ENCODE results near the gene IMMP2L.

Gene IMMP2L

GRCh38 chr7:111568870-111569462 is 6.7 kb upstream of the IMMP2L start:
- TF ChIP-seq CTCF (IDR thresholded peaks at IDR 0.05; ENCODE audit: borderline replicate concordance, insufficient read depth, low read depth, low read length): no peak
- no peak overlapping the region for H3K4me3 ChIP-seq (ENCODE audit: low read depth, low read length)

GRCh38 chr7:111568419-111568818 is 6.1 kb upstream of the IMMP2L start:
- no peak overlapping the region for H3K4me3 ChIP-seq (ENCODE audit: low read depth, low read length)
- no peak for TF ChIP-seq CTCF (IDR thresholded peaks at IDR 0.05; ENCODE audit: borderline replicate concordance, insufficient read depth, low read depth, low read length)

GRCh38 chr7:111564078-111564477 is 1.8 kb upstream of the IMMP2L start:
- TF ChIP-seq CTCF (IDR thresholded peaks at IDR 0.05; ENCODE audit: borderline replicate concordance, insufficient read depth, low read depth, low read length): no peak
- no peak overlapping the region for H3K4me3 ChIP-seq (ENCODE audit: low read depth, low read length)

DNA sequence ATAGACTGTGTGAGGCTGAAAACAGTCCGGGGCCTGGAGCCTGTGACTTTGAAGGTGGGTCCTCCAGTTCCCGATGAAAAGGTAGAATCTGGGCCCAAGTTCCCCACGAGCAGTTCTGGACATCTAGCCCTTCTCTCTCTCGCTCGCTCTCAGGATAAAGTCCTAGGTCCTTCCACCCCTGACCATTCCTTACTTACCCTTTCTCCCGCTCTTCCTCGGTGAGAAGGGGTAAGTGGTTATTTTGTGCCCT is 713 bp downstream of the IMMP2L start:
- no peak for TF ChIP-seq CTCF (IDR thresholded peaks at IDR 0.05; ENCODE audit: borderline replicate concordance, insufficient read depth, low read depth, low read length)
- H3K4me3 ChIP-seq (ENCODE audit: low read depth, low read length): peak overlapping the region; percentile 73

DNA sequence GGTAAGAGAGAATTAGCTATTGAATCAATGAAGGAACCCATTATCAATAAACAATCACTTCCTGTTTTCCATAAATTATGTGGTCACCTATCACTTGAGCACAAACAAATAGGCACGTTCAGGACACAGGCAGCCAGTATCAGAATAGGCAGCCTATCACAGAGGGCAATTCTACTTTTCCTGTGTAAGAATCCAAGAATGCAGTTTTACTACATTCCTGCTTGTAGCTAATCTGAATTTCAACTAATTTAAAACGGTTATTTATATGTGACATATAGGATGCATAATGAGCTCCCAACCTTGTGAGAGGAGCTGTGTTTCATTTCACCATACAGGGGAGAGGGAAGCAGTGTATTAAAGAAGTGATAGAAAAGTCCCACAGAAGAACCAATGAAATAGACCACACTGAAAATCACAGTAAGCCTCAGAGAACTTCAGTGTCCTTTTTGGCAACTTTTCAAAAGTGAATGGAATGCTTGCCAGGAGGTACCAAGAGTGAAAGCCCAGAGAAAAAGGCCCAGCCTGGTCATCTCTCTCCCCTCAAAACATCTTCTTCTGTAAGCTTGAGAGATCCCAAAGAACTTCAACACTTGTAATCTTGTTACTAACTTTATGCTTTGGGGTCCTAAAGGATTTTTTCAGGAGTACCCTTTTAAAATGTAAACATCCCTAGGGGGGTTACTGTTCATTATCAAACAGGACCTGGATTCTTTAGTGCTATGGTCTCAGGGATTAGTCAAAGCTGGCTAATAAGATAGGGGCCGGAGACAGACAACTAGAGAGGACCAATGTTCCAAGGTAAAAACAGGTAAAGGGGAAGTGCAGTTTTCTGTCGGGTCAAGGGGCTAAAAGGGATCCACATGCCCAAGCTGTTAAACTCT is 1.3 kb downstream of the IMMP2L start:
- peak overlapping the region; percentile 73 for H3K4me3 ChIP-seq (ENCODE audit: low read depth, low read length)
- no peak for TF ChIP-seq CTCF (IDR thresholded peaks at IDR 0.05; ENCODE audit: borderline replicate concordance, insufficient read depth, low read depth, low read length)

- TF ChIP-seq CTCF (IDR thresholded peaks at IDR 0.05; ENCODE audit: borderline replicate concordance, insufficient read depth, low read depth, low read length): no peak
- H3K4me3 ChIP-seq (ENCODE audit: low read depth, low read length): no peak overlapping the region
Observed at GRCh38 chr7:111558991-111559390, 3.3 kb downstream of the IMMP2L start.

DNA sequence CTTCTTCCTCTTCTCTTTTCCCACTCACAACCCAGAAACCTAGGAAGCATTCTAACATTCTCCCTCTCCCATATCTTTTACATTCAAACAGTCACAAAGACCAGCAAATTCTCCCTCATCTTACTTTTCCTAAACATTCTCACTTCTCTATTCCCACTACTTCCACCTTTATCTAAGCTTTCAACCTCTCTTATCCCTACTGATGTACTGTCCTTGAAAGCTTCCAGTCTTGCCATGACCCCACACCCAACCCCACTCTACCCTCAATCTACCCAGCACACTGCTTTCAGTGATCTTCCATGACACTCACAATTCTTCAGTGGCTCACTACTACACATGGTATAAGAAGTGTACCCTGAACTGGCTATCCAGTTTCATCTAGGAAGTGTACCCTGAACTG is 5.3 kb downstream of the IMMP2L start:
- no peak overlapping the region for H3K4me3 ChIP-seq (ENCODE audit: low read depth, low read length)
- no peak for TF ChIP-seq CTCF (IDR thresholded peaks at IDR 0.05; ENCODE audit: borderline replicate concordance, insufficient read depth, low read depth, low read length)

All from GM12875 (cell line).